Heart left ventricle (tissue), 16 donors: Measurements from ENCODE around the gene GPATCH3. TPM values are rescaled to one million over a fixed set of nuclear protein-coding genes. Genes with fewer than 3 reads are reported as not detected.

Experiments
- ATAC-seq, 4 donors: fragments of 200-7000 bp; cut with Tn5 transposase; one replicate each; pipeline ENCODE4 v1.9.1; 2020 to 2022; ENCODE audit warnings: moderate library complexity in 4 of 4, mild to moderate bottlenecking in 3 of 4, moderate number of reproducible peaks in 1 of 4
- DNase-seq, 5 donors: peaks; one replicate each; pipeline ENCODE4 v3.0.0-alpha.2; 2020
- H3K27ac ChIP-seq, 12 donors: fragments of 200-600 bp; sonication (generic) in 4 of 12; one replicate each; pipeline versions ENCODE4 v1.5.0 to v1.8.0; 2016 to 2022; ENCODE audit warnings: mild to moderate bottlenecking in 2 of 12
- H3K27me3 ChIP-seq, 9 donors: fragments of 200-600 bp; sonication (generic) in 2 of 9; one replicate each; pipeline versions ENCODE4 v1.5.1 to v1.8.0; 2016 to 2022; ENCODE audit warnings: mild to moderate bottlenecking in 3 of 9
- H3K36me3 ChIP-seq, 9 donors: fragments of 200-600 bp; sonication (generic) in 2 of 9; one replicate each; pipeline versions ENCODE4 v1.5.0 to v1.8.0; 2018 to 2022; ENCODE audit warnings: mild to moderate bottlenecking in 2 of 9
- H3K4me1 ChIP-seq, 12 donors: fragments of 200-600 bp; sonication (generic) in 4 of 12; one replicate each; pipeline versions ENCODE4 v1.5.0 to v1.8.0; 2016 to 2022; ENCODE audit warnings: mild to moderate bottlenecking in 3 of 12
- H3K4me3 ChIP-seq, 12 donors: fragments of 200-600 bp; sonication (generic) in 4 of 12; one replicate each; pipeline versions ENCODE4 v1.5.0 to v1.8.0; 2017 to 2022; ENCODE audit warnings: mild to moderate bottlenecking in 9 of 12, moderate library complexity in 4 of 12
- H3K9me3 ChIP-seq, 12 donors: fragments of 200-600 bp; sonication (generic) in 4 of 12; one replicate each; pipeline versions ENCODE4 v1.5.0 to v1.8.0; 2016 to 2022; ENCODE audit warnings: mild to moderate bottlenecking in 1 of 12
- POLR2A ChIP-seq, 2 donors: fragments of 450-650 bp; IDR thresholded peaks; one replicate each; pipeline ENCODE4 v1.6.1; 2017; ENCODE audit warnings: antibody characterized with exemption in 2 of 2, mild to moderate bottlenecking in 2 of 2, moderate library complexity in 2 of 2
- WGBS, 4 donors: extraction: QIAGEN DNeasy Blood & Tissue Kit in 2 of 4; methylation state at CpG; one replicate each; pipeline versions ENCODE4 v1.1.5 to v1.1.7; 2013 to 2018; 5-methylcytosine and 5-hydroxymethylcytosine counted together
- intact Hi-C, 10 donors: fragments of 100-400 bp; cut with DNase I; formaldehyde crosslinking; loops; one replicate each; pipeline versions ENCODE4 v1.11.1 to v1.14.2; 2022
- polyA plus RNA-seq, 2 donors: library from polyadenylated mRNA; stranded (reverse); fragments of 200-250 nt; gene quantifications; one replicate each; pipeline ENCODE4 v1.2.3, GENCODE V29; 2013
- total RNA-seq, 9 donors: library from RNA; depleted of rRNA in 2 of 9; stranded (reverse); fragments of >200 nt in 2 of 9; fragmentation: NEBNext Ultra II Directional in 3 of 9; extraction: Animal tissue kit (Norgen Biotek cat#: 25700) in 3 of 9; gene quantifications; one replicate each; pipeline versions ENCODE4 v1.1.0 to v1.2.4, GENCODE V29; 2016 to 2023
- TF ChIP-seq, protein P1 (sequence below), 12 donors: fragments of 200-600 bp; sonication (generic) in 4 of 12; IDR thresholded peaks; one replicate each; pipeline versions ENCODE4 v1.5.0 to v1.8.0; 2018 to 2022; ENCODE audit warnings: antibody characterized with exemption in 12 of 12, mild to moderate bottlenecking in 5 of 12
- donor health status: ischemic (EF 13 %, LVEDD 7.1; RV severe dilation, severe dysfunction).
- donor health status: healthy with polysubstance abuse.
- donor health status: DM: no; HTN: yes; CAD: no.
- donor health status: DM: no; HTN: no; CAD: no.
- donor health status: ischemic (EF 25% LVEDD 6.9; RV normal size, moderate dysfunction).
- donor health status: ischemic (EF 25% LVEDD 5.7; RV mildly dilated, moderate dysfunction).
- donor health status: healthy.
- donor health status: DM: yes; HTN: yes; CAD: no.
- donor health status: ischemic (EF 35%, LVEDD 5.7; RV mildly dilated, moderate dysfunction).
- donor health status: nonischemic (EF 11% LVEDD 7.7; RV severe dilation, severe dysfunction).
- donor health status: DM: yes; HTN: yes; CAD: no.
- donor health status: PGD.
- donor health status: ischemic (EF 29% LVEDD 5.4; RV normal size, mild dysfunction).
- donor health status: nonischemic (EF 23%, LVEDD 6.1; RV moderate dilation, normal function).

The GPATCH3 gene
- total and polyA plus RNA-seq, 11 donors, result 6.0 to 14.9 (median 9.0) TPM

DNA sequence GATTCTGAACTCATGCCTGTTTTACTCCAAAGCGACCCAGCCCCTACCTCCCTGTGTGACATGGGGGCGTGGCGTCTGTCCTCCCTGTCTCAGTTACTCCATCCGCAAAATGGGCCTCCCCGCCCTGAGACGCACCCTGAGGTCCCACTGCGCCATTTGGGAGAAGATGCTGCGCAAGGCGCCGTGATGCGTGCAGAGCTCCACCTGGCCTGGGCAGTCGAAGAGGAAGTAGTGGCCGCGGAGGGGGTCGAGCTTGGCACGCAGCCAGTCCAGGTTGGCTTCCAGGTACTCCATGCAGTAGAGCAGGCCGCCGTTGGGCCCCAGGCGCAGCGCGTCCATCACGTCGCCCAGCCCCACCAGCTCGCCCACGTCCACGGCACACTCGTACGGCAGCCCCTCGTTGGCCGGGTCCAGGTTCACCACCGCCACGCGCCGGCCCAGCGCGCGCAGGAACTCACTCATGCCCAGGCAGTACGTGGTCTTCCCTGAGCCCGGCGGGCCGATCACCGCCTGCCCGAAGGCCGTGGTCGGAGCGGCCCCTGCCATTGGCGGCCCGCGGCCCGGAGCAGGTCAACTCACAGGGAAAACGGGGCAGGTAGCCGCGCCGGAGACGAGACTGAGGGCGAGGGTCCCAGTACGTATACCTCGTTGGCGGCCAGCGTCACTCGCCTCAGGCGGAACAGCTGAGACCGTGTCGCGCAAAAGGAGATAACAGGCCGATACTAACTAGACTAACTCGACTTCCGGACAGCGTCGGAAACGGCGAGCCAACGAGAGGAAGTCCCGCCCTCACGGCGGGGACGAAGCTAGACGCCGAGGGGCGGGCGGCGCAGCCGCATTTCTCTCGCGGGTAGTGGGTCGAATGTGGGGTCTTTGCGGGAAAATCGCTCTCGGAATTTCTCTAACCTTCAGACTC lies 10.5 kb downstream of the GPATCH3 start, which contains the start of gene GPN2:
Gene GPN2 (minus strand): TSS at position 733 of the 916 bp plus-strand sequence. CDS start 187 bp downstream, at position 546.
- peak; percentile 78 to 89 (median 85) for DNase-seq
- intact Hi-C loops, result no loop called here

DNA sequence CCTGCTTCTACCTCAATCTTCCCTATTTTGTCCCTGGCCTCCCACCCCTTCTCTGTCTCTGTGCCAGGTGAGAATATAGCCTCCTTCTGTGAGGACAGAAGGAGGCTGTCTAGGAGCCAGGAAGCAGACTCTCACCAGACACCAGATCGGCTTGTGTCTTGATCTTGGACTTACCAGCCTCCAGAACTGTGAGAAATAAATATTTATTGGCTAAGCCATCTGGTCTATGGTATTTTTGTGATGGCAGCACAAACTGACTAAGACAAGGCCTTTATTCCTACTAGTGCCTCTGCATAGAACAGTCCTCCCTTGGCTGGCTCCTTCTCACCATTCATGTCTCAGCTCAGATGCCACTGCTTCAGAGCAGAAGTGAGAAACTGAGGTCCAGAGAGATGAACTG lies 12.0 kb downstream of the GPATCH3 start:
- peaks cover 4 to 35% (median 21%) of the 10 kb centered on the region in 12 donors for H3K4me1 ChIP-seq
- ATAC-seq, result no peak
- DNase-seq, result no peak
- TF ChIP-seq, protein P1, sequence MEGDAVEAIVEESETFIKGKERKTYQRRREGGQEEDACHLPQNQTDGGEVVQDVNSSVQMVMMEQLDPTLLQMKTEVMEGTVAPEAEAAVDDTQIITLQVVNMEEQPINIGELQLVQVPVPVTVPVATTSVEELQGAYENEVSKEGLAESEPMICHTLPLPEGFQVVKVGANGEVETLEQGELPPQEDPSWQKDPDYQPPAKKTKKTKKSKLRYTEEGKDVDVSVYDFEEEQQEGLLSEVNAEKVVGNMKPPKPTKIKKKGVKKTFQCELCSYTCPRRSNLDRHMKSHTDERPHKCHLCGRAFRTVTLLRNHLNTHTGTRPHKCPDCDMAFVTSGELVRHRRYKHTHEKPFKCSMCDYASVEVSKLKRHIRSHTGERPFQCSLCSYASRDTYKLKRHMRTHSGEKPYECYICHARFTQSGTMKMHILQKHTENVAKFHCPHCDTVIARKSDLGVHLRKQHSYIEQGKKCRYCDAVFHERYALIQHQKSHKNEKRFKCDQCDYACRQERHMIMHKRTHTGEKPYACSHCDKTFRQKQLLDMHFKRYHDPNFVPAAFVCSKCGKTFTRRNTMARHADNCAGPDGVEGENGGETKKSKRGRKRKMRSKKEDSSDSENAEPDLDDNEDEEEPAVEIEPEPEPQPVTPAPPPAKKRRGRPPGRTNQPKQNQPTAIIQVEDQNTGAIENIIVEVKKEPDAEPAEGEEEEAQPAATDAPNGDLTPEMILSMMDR (IDR thresholded peaks at IDR 0.05), result no peak
- TF ChIP-seq POLR2A (IDR thresholded peaks at IDR 0.05), result no peak
- no peaks in the 10 kb centered on the region for H3K27me3 ChIP-seq
- no peak overlapping the region for H3K27ac ChIP-seq
- no peaks in the 10 kb centered on the region for H3K9me3 ChIP-seq
- WGBS, 4 donors, result 88 to 100% (median 91%) methylated on average over 1 of the region's 1 CpG
- intact Hi-C loops, result no loop called here
- peaks cover 3 to 85% (median 72%) of the 10 kb centered on the region in 9 donors for H3K36me3 ChIP-seq
- peak overlapping the region in 1 of 12 donors; percentile 86 for H3K4me3 ChIP-seq

More for the DNA sequence above, 10.5 kb downstream of the GPATCH3 start, which contains the start of gene GPN2:
- ATAC-seq, result peak; percentile 77 to 96 (median 94)
- Histone ChIP-seq H3K4me1 (peaks cover 4 to 35% (median 21%) of the 10 kb centered on the region in 12 donors), H3K27ac (peak within 1 kb of the TSS; percentile 79 to 94 (median 89)), H3K27me3 (no peaks in the 10 kb centered on the region), H3K4me3 (peak within 1 kb of the TSS; percentile 73 to 100 (median 90)), H3K9me3 (no peaks in the 10 kb centered on the region), H3K36me3 (peaks cover 3 to 85% (median 70%) of the 10 kb centered on the region in 9 donors)
- peak in 1 of 2 donors; percentile 71 for TF ChIP-seq POLR2A (IDR thresholded peaks at IDR 0.05)
- TF ChIP-seq, protein P1 (IDR thresholded peaks at IDR 0.05), result no peak
- 0 to 3% (median 1%) methylated on average over 50 to 89 of the region's 89 CpGs for WGBS, 4 donors

DNA sequence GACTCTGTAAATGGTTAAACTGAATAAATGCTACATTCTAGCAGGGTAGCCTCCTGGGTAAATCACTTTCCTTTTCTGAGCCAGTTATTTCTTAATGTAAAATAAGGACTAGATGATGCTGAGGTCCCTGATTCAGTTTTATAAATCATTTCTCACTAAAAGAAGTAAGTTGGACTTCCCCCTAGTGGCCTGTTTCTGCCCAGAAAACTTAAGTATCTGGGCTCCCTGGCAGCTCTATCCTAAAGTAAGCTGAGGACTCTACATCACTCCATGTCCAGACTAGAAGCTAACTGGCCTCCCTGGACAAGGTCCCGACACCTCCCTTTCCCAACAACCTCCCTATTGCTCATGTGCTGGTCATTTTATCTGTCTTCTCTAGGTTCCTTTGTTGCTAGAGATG lies 13.1 kb downstream of the GPATCH3 start:
- H3K27me3 ChIP-seq, result no peaks in the 10 kb centered on the region
- ATAC-seq (peak; percentile 14 to 40 (median 29)), DNase-seq (no peak)
- H3K4me3 ChIP-seq, result no peak overlapping the region
- intact Hi-C loops, result no loop called here
- H3K36me3 ChIP-seq, result peaks cover 3 to 85% (median 72%) of the 10 kb centered on the region in 9 donors
- no peaks in the 10 kb centered on the region for H3K9me3 ChIP-seq
- 44 to 77% (median 60%) methylated on average over 1 of the region's 1 CpG for WGBS, 4 donors
- TF ChIP-seq POLR2A (IDR thresholded peaks at IDR 0.05), result no peak
- TF ChIP-seq, protein P1 (IDR thresholded peaks at IDR 0.05), result peak in 8 of 12 donors; percentile 8 to 43 (median 30)
- peaks cover 4 to 35% (median 21%) of the 10 kb centered on the region in 12 donors for H3K4me1 ChIP-seq
- H3K27ac ChIP-seq, result peak overlapping the region in 1 of 12 donors; percentile 18
